ENCODE data around the gene TRAF2.

Gene TRAF2

GRCh38 chr9:136949817-136950655, 63.7 kb downstream of the TRAF2 start:
- peak; percentile 95 for DNase-seq (ENCODE audit: low read depth)

GRCh38 chr9:136950656-136951276, 64.5 kb downstream of the TRAF2 start:
- DNase-seq (ENCODE audit: low read depth) = no peak

- DNase-seq (ENCODE audit: low read depth) = no peak
These were observed 65.4 kb downstream of the TRAF2 start, which contains the start of gene LCN12 for GRCh38 chr9:136951541-136952320. LCN12 (plus strand) TSS chr9:136952273; CDS start chr9:136952328, 55 bp downstream.

- no peak for DNase-seq (ENCODE audit: low read depth)
These were observed 66.1 kb downstream of the TRAF2 start for GRCh38 chr9:136952321-136952850.

- no peak for DNase-seq (ENCODE audit: low read depth)
These were observed 66.8 kb downstream of the TRAF2 start for GRCh38 chr9:136952876-136953770.

- DNase-seq (ENCODE audit: low read depth) = no peak
These were observed 67.5 kb downstream of the TRAF2 start for GRCh38 chr9:136953771-136954269.

GRCh38 chr9:136954270-136955083, 68.2 kb downstream of the TRAF2 start:
- DNase-seq (ENCODE audit: low read depth) = no peak

GRCh38 chr9:136955202-136955942, 69.1 kb downstream of the TRAF2 start:
- no peak for DNase-seq (ENCODE audit: low read depth)

GRCh38 chr9:136955943-136956335, 69.6 kb downstream of the TRAF2 start:
- no peak for DNase-seq (ENCODE audit: low read depth)

- DNase-seq (ENCODE audit: low read depth) = no peak
These were observed 70.3 kb downstream of the TRAF2 start for GRCh38 chr9:136956604-136957003.

GRCh38 chr9:136957461-136957860, 71.1 kb downstream of the TRAF2 start:
- DNase-seq (ENCODE audit: low read depth) = no peak

GRCh38 chr9:136957901-136958300, 71.6 kb downstream of the TRAF2 start:
- DNase-seq (ENCODE audit: low read depth) = no peak

- DNase-seq (ENCODE audit: low read depth) = no peak
These were observed 72.2 kb downstream of the TRAF2 start for GRCh38 chr9:136958473-136958872.

- no peak for DNase-seq (ENCODE audit: low read depth)
These were observed 72.9 kb downstream of the TRAF2 start for GRCh38 chr9:136958898-136959850.

- no peak for DNase-seq (ENCODE audit: low read depth)
These were observed 74.1 kb downstream of the TRAF2 start for GRCh38 chr9:136960212-136960937.

- no peak for DNase-seq (ENCODE audit: low read depth)
These were observed 74.6 kb downstream of the TRAF2 start for GRCh38 chr9:136960938-136961275.

- no peak for DNase-seq (ENCODE audit: low read depth)
These were observed 75.2 kb downstream of the TRAF2 start for GRCh38 chr9:136961279-136962065.
